NCI-H187 treated with DMSO at 0.1 percent for 48 hours (cell line): ENCODE measurements around the gene AEBP2.

Experiments
- DNase-seq: peaks from one replicate; lab custom pipeline; 2025; lab: John Stamatoyannopoulos, UW

Gene AEBP2

DNA sequence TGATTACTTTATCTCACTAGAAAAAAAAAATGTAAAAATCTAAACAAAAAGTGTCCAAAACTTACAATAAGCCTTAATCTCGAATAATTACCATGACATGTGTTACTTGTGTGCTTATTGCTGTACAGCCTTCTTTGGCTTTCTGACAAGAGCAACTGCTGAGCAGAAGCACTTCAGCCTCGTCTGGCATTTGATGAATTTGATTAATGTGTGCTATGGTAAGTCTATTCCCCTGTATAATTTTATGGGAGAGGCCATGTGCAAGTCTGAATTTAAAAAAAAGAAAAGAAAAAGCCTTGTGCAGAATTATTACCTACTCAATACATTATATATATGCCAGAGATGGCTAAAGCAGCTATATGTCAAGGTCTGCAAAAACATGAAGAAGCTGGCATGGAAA is 113.9 kb downstream of the AEBP2 start:
- no peak for DNase-seq

DNA sequence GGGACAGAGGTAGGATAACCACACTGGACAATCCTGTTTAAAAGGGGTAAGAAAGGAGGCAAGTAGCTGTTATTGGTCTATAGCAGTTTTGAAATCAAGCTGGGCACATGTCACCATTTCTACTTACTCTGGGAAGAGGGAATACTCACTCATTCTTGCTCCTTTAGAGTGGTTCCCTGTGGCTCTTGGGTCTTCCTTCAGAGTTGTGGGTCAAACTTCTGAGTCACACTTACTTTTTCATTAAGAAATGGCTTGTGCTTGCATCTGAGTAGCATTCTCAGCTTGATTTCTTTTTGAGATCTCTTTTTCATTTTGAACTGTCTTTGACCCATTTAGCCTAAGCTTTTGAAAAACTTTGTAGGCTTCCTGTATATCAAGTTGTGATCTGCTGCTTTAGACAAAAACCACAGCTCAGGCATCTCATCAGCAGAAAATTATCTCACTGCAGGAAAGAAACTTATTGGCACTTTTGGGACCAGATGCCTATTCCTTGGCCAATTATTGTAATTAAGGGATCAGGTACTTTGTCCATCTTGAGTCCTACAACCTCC is 122.2 kb downstream of the AEBP2 start:
- DNase-seq = no peak
